Esophagus muscularis mucosa (tissue), 3 donors: Measurements from ENCODE around the gene TADA3.

Experiments used
- POLR2A ChIP-seq: fragments of 450-650 bp; IDR thresholded peaks from one replicate; pipeline ENCODE4 v1.6.1; 2017; ENCODE audit warnings: antibody characterized with exemption, moderate library complexity, mild to moderate bottlenecking, low read depth
- TF ChIP-seq, protein P1 (sequence below), 3 experiments: fragments of 200-600 bp in 2 of 3; fragments of 450-650 bp in 1 of 3; sonication (generic) in 2 of 3; IDR thresholded peaks; one replicate each; pipeline ENCODE4 v1.5.1; 2017 to 2019; ENCODE audit warnings: antibody characterized with exemption in 3 of 3, mild to moderate bottlenecking in 2 of 3, moderate library complexity in 1 of 3

- TF ChIP-seq POLR2A: no peak
- TF ChIP-seq, protein P1, sequence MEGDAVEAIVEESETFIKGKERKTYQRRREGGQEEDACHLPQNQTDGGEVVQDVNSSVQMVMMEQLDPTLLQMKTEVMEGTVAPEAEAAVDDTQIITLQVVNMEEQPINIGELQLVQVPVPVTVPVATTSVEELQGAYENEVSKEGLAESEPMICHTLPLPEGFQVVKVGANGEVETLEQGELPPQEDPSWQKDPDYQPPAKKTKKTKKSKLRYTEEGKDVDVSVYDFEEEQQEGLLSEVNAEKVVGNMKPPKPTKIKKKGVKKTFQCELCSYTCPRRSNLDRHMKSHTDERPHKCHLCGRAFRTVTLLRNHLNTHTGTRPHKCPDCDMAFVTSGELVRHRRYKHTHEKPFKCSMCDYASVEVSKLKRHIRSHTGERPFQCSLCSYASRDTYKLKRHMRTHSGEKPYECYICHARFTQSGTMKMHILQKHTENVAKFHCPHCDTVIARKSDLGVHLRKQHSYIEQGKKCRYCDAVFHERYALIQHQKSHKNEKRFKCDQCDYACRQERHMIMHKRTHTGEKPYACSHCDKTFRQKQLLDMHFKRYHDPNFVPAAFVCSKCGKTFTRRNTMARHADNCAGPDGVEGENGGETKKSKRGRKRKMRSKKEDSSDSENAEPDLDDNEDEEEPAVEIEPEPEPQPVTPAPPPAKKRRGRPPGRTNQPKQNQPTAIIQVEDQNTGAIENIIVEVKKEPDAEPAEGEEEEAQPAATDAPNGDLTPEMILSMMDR (IDR thresholded peaks at IDR 0.05): no peak
Observed at GRCh38 chr3:9762871-9763270, 29.4 kb downstream of the TADA3 start.
